ENCODE results near the gene HHLA2.
"Not testable (repeated sequence)": the region's sequence is repeated elsewhere in the genome, so short reads cannot be mapped to it uniquely, and the experiment has no call there.

The HHLA2 gene

DNA sequence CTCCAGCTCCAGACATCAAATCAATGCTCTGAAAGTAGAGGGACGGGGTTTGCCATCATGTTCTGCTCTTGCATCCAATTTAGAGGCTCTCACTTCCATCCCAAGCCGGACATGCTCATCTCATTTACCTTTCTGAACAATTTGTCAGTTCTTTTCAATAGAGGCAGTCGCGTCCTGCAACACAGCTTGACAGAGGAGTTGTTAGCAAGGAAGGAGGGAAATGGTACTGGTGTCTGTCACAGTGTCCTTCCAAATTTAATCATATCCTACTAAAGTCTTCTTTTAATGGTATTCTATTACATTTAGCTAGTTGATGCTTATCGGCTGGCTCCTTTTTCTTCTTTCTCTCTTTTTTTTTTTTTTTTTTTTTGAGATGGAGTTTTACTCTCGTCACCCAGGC lies 45.6 kb downstream of the HHLA2 start:
- no peak for DNase-seq (ENCODE audit: low read depth in 2 of 3, low spot score in 1 of 3)

GRCh38 chr3:108342837-108343486 lies 46.6 kb downstream of the HHLA2 start:
- DNase-seq (ENCODE audit: low read depth in 2 of 3, low spot score in 1 of 3): no peak

DNA sequence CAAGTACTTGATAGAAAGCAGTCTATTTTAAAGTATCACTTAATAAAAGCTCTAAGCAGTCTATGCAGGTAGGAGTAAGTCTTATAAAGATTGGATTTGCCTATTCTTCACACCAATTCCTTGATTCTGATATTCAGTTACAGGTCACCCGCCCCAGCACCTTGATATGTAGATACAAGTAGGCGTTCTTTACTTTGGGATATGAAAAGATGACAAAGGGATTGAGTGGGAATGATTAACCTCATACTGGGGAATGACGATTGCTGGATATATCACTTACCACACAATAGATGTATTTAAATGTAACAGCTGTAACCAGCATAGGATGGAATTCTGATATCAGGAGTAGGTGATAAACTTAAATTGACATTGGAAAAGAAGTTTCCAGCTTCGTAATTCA lies 47.1 kb downstream of the HHLA2 start:
- DNase-seq (ENCODE audit: low read depth in 2 of 3, low spot score in 1 of 3): no peak

DNA sequence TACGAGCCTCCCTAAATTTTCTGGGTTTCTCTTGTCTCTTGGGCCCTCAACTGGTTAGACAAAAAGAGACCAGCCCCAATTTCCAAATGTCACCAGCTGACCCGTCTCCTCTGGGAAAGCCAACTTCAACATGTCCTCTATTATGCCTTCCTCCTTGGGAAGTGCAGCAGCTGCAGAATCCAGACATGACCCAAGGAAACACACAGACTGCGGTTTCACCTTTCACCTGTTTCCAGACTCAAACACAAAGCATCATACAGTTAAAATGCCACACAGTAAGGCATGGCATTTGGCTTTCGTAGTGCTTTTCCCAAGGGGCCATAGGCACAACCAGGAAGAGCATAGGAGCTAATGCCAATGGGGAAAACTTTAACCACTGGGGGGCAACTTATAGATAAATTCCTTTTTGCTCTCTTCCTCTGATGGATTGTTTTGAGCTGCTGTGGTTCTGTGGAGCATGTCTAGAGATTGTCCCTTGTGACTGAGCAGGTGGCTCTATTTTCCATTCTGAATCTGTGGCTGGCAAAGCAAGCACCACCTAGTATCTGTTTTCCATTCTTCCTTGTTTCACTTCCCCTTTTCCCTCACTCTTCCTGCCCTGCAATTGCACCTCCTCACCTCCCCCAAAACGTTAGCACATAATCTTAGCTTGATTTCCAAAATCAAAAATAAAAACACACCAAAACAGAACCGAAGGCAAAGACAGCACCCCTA lies 49.3 kb downstream of the HHLA2 start:
- DNase-seq (ENCODE audit: low read depth in 2 of 3, low spot score in 1 of 3): no peak

DNA sequence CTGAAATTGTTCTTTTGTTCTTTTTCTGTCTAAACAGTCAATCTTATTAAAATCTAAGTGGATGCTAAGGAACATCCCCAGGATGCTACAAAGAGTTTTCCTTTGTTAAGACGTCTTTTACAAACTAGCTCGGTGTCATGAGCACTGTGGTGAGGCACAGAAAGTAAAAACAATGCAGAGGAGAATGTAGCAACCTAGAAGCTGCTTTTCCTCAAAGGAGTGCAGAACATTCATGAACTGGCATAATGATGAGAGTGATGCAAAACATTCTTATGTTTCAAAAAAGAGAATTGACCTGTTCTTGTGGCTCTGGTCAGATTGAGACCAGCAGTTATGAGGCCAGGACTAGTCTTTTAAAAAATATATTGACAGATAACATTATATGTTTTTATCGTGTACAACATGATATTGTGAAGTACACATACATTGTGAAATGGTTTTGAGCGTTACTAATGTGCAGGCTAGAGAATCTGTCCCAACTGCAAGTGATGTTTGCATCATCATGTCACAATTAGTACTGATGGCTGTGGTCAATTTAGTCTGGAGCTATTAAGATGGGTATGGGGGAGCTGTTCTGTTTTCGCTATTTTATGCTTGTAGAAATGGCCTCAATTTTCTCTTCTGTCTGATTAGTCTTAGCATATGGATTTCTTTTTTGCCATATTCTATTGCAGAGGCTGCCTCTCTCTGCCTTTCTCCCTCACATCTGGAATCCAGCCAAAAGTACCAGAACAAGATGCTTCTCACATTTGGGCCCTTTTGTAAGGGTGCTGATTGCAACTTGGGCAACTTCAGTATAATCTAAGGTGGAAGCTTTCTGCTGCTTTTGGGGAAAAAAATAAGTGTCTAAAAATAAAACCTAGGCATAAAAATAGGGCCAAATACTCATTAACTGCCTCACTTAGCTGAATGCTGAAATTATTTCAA lies 50.2 kb downstream of the HHLA2 start:
- no peak for DNase-seq (ENCODE audit: low read depth in 2 of 3, low spot score in 1 of 3)

- no peak for DNase-seq (ENCODE audit: low read depth in 2 of 3, low spot score in 1 of 3)
These were observed 55.8 kb downstream of the HHLA2 start for GRCh38 chr3:108352176-108352575.

DNA sequence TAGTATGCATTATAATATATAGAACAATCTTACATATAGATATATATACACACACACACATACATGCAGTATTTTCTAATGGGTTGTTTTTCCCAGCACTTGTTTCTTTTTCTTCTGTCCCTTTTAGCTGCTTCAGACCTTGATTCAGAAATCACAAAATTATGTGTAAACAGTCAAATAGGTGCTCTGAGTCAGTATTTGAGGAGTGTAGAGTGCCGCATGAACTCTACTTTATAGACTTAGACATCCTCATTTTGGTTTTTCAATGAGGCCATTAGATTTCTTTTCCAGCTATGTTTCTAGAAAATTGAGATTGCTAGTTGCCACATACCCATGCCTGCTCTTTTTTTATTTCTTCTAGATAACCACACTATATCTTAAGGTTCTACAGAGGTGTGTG lies 58.2 kb downstream of the HHLA2 start:
- no peak for DNase-seq (ENCODE audit: low read depth in 2 of 3, low spot score in 1 of 3)

GRCh38 chr3:108357042-108357441 lies 60.7 kb downstream of the HHLA2 start:
- no peak for DNase-seq (ENCODE audit: low read depth in 2 of 3, low spot score in 1 of 3)

- no peak for DNase-seq (ENCODE audit: low read depth in 2 of 3, low spot score in 1 of 3)
These were observed 62.7 kb downstream of the HHLA2 start for GRCh38 chr3:108359011-108359410.

DNA sequence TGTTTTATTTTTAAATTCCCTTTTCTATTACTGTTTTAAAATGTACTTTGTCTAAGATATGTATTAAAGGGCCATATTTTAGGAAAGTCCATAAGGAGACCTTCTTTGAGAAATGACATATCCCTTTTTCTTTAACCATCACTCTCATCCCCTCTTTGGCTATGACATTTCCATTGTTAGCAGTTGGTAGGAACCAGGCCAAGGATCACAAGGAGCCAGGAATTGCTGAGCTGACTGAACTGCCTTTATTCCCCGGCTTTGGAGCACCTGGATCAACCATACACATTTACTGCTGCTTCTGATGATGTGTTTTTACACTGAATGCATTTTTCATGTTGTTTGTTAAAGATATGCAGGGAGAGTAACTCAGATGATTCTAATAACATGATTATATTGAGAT lies 79.7 kb downstream of the HHLA2 start:
- DNase-seq (ENCODE audit: low read depth in 2 of 3, low spot score in 1 of 3): no peak

- DNase-seq (ENCODE audit: low read depth in 2 of 3, low spot score in 1 of 3): no peak
These were observed 81.0 kb downstream of the HHLA2 start for GRCh38 chr3:108377384-108377783.

- DNase-seq (ENCODE audit: low read depth in 2 of 3, low spot score in 1 of 3): no peak
These were observed 82.0 kb downstream of the HHLA2 start for GRCh38 chr3:108378153-108378951.

DNA sequence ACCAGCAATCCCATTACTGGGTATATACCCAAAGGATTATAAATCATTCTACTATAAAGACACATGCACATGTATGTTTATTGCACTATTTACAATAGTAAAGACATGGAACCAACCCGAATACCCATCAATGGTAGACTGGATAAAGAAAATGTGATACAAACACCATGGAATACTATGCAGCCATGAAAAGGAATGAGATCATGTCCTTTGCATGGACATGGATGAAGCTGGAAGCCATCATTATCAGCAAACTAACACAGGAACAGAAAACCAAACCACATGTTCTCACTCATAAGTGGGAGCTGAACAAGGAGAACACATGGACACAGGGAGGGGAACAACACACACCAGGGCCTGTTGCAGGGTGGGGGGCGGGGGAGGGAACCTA lies 82.6 kb downstream of the HHLA2 start:
- DNase-seq (ENCODE audit: low read depth in 2 of 3, low spot score in 1 of 3): not testable (repeated sequence)

GRCh38 chr3:108380128-108380795 lies 83.9 kb downstream of the HHLA2 start:
- no peak for DNase-seq (ENCODE audit: low read depth in 2 of 3, low spot score in 1 of 3)

- no peak for DNase-seq (ENCODE audit: low read depth in 2 of 3, low spot score in 1 of 3)
These were observed 85.3 kb downstream of the HHLA2 start for GRCh38 chr3:108381529-108382140.

DNA sequence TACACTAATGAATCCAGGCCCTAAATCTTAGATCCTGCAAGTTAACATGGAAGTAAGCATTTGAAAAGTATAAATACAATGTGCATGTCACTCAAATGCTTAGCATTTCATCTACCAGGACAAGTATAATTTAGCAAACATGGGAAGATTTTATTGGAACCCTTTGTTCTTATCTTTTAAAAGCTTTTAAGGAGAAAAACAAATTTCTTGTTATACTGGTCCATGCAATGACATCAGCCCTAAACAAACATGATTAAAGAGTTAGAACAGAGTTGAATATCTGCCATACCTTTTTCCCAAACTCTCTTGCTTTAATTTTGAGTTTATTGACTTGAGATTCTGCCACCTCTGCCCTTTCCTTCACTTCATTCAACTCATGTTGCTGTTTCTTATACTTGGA lies 87.0 kb downstream of the HHLA2 start:
- no peak for DNase-seq (ENCODE audit: low read depth in 2 of 3, low spot score in 1 of 3)

- DNase-seq (ENCODE audit: low read depth in 2 of 3, low spot score in 1 of 3): no peak
These were observed 90.7 kb downstream of the HHLA2 start for GRCh38 chr3:108387063-108387462.

- peak in 1 of 3 donors; percentile 11 for DNase-seq (ENCODE audit: low read depth in 2 of 3, low spot score in 1 of 3)
These were observed 92.1 kb downstream of the HHLA2 start for GRCh38 chr3:108388136-108389132.

- no peak for DNase-seq (ENCODE audit: low read depth in 2 of 3, low spot score in 1 of 3)
These were observed 93.0 kb downstream of the HHLA2 start for GRCh38 chr3:108389372-108389771.

All from stimulated activated CD4-positive, alpha-beta T cell treated with anti-CD3 and anti-CD28 coated beads, Interleukin-12 subunit alpha, Interleukin-12 subunit beta, amount 100 ng/mL, for 48 hours (primary cell).